OCI-LY3 (cell line): Measurements from ENCODE around the gene EPS8.

ENCODE experiments used
- CTCF ChIP-seq: fragments of 200-600, 300-600 bp; sonication (generic); IDR thresholded peaks from 2 replicates; pipeline ENCODE4 v1.5.1; 2014; ENCODE audit warnings: antibody characterized with exemption, low read length, low read depth
- EZH2phosphoT487 ChIP-seq: fragments of 200-600 bp; shearing (Covaris generic); IDR thresholded peaks from 2 replicates; pipeline ENCODE4 v1.6.1; 2018; ENCODE audit warnings: antibody characterized with exemption, mixed run types, low read depth

GRCh38 chr12:15757553-15758255 lies 31.5 kb downstream of the EPS8 start:
- no peak for TF ChIP-seq CTCF
- no peak for TF ChIP-seq EZH2phosphoT487
